ENCODE data around the gene LCN15. TPM values are rescaled to one million over a fixed set of nuclear protein-coding genes. Genes with fewer than 3 reads are reported as not detected.

LCN15 gene
- polyA plus RNA-seq, 3 donors = not detected

DNA sequence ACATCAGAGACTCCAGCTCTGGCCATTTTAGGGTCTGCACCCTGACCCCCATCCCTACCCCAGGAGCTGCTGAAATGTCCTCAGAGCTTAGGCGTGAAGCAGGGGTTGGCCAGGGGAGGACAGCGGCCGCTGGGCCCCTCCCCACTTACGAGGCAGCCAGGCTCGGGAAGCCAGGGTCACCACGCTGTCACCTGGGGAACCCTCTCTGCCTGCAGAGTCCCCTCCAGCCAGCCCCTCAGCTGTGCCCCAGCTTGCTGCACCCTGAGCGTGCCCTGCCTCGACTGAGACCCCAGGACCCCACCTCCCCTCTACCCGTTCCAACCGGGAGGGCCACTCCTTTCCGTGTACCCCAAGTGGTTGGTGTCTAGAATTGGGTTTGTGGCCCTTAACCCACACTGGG is 24.2 kb downstream of the LCN15 start:
- peaks cover 0 to 3% (median 0%) of the 10 kb centered on the region in 7 donors for H3K9me3 Mint-ChIP-seq
- intact Hi-C loops (cut with micrococcal nuclease) = no loop called here
- no peak overlapping the region for H3K4me3 Mint-ChIP-seq
- H3K4me2 ChIP-seq (replicated peaks; ENCODE audit: extremely low read depth, low read length, poor library complexity, severe bottlenecking) = no peak overlapping the region
- no peak overlapping the region for H2AFZ ChIP-seq (ENCODE audit: insufficient read depth, low read depth, low read length, poor library complexity, severe bottlenecking)
- no peaks in the 10 kb centered on the region for H3K36me3 Mint-ChIP-seq
- TF ChIP-seq, protein P1, sequence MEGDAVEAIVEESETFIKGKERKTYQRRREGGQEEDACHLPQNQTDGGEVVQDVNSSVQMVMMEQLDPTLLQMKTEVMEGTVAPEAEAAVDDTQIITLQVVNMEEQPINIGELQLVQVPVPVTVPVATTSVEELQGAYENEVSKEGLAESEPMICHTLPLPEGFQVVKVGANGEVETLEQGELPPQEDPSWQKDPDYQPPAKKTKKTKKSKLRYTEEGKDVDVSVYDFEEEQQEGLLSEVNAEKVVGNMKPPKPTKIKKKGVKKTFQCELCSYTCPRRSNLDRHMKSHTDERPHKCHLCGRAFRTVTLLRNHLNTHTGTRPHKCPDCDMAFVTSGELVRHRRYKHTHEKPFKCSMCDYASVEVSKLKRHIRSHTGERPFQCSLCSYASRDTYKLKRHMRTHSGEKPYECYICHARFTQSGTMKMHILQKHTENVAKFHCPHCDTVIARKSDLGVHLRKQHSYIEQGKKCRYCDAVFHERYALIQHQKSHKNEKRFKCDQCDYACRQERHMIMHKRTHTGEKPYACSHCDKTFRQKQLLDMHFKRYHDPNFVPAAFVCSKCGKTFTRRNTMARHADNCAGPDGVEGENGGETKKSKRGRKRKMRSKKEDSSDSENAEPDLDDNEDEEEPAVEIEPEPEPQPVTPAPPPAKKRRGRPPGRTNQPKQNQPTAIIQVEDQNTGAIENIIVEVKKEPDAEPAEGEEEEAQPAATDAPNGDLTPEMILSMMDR (IDR thresholded peaks at IDR 0.05) = no peak
- H3K4me3 ChIP-seq (replicated peaks in 1 of 3; ENCODE audit: low read depth in 2 of 3, low read length in 3 of 3) = no peak overlapping the region
- no peak overlapping the region for H3K9ac ChIP-seq (ENCODE audit: insufficient read depth, low read length, poor library complexity, severe bottlenecking)
- H3K9me3 ChIP-seq (replicated peaks in 1 of 2; ENCODE audit: control insufficient read depth in 1 of 2, insufficient read depth in 1 of 2, low read length in 2 of 2) = no peaks in the 10 kb centered on the region
- 93% methylated on average over 6 of the region's 11 CpGs for WGBS (ENCODE audit: insufficient coverage)
- H3K4me1 ChIP-seq (ENCODE audit: control insufficient read depth in 1 of 2, insufficient read depth in 2 of 2, low read length in 2 of 2) = no peaks in the 10 kb centered on the region
- H3K27me3 ChIP-seq (ENCODE audit: control insufficient read depth in 2 of 2, insufficient read depth in 2 of 2, low read length in 2 of 2) = peaks cover 5 to 24% of the 10 kb centered on the region in 2 donors
- H3K4me1 Mint-ChIP-seq = no peaks in the 10 kb centered on the region
- no peak overlapping the region for H3K27ac ChIP-seq (ENCODE audit: low read depth in 1 of 2, low read length in 2 of 2)
- H4K20me1 ChIP-seq (ENCODE audit: insufficient read depth, low read length) = no peaks in the 10 kb centered on the region
- peaks cover 18 to 41% (median 31%) of the 10 kb centered on the region in 3 donors for H3K27me3 Mint-ChIP-seq (ENCODE audit: low read depth in 3 of 3)
- no peak overlapping the region for H3K27ac Mint-ChIP-seq
- H3K36me3 ChIP-seq (replicated peaks in 1 of 2; ENCODE audit: control insufficient read depth in 1 of 2, insufficient read depth in 2 of 2, low read length in 2 of 2) = no peaks in the 10 kb centered on the region
- no peak for DNase-seq
- no peaks in the 10 kb centered on the region for H3K79me2 ChIP-seq (ENCODE audit: insufficient read depth, low read length)

DNA sequence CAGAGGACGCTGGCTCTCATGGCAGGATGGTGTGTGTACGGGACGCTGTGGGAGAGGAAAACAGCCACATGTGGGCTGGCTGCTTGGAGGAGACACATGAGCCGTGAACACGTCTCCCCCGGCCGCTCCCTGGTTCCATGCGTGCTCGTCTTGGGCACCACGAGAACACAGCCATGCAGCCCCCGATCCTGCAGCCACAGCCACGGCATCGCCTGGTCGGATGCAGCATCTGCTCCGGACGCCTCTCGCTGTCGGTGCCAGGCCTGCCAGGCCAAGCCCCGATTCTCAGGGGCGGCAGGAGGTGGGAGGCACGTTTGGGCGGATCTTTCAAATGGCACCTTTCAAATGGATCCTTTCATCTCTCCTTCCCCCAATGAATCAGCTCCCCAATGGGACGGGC is 24.8 kb downstream of the LCN15 start:
- Histone ChIP-seq H2AFZ (ENCODE audit: insufficient read depth, low read depth, low read length, poor library complexity, severe bottlenecking) (no peak overlapping the region), H3K79me2 (ENCODE audit: insufficient read depth, low read length) (no peaks in the 10 kb centered on the region), H3K27me3 (ENCODE audit: control insufficient read depth in 2 of 2, insufficient read depth in 2 of 2, low read length in 2 of 2) (peaks cover 5 to 24% of the 10 kb centered on the region in 2 donors), H3K9me3 (replicated peaks in 1 of 2; ENCODE audit: control insufficient read depth in 1 of 2, insufficient read depth in 1 of 2, low read length in 2 of 2) (no peaks in the 10 kb centered on the region), H3K4me1 (ENCODE audit: control insufficient read depth in 1 of 2, insufficient read depth in 2 of 2, low read length in 2 of 2) (no peaks in the 10 kb centered on the region), H4K20me1 (ENCODE audit: insufficient read depth, low read length) (no peaks in the 10 kb centered on the region), H3K4me2 (replicated peaks; ENCODE audit: extremely low read depth, low read length, poor library complexity, severe bottlenecking) (no peak overlapping the region), H3K4me3 (replicated peaks in 1 of 3; ENCODE audit: low read depth in 2 of 3, low read length in 3 of 3) (no peak overlapping the region), H3K9ac (ENCODE audit: insufficient read depth, low read length, poor library complexity, severe bottlenecking) (no peak overlapping the region), H3K36me3 (replicated peaks in 1 of 2; ENCODE audit: control insufficient read depth in 1 of 2, insufficient read depth in 2 of 2, low read length in 2 of 2) (no peaks in the 10 kb centered on the region), H3K27ac (ENCODE audit: low read depth in 1 of 2, low read length in 2 of 2) (no peak overlapping the region)
- H3K27me3 Mint-ChIP-seq (ENCODE audit: low read depth in 3 of 3) = peaks cover 18 to 41% (median 31%) of the 10 kb centered on the region in 3 donors
- intact Hi-C loops (cut with micrococcal nuclease) = no loop called here
- H3K4me1 Mint-ChIP-seq = no peaks in the 10 kb centered on the region
- peaks cover 0 to 3% (median 0%) of the 10 kb centered on the region in 7 donors for H3K9me3 Mint-ChIP-seq
- DNase-seq = no peak
- TF ChIP-seq, protein P1 (IDR thresholded peaks at IDR 0.05) = no peak
- WGBS (ENCODE audit: insufficient coverage) = 97% methylated on average over 18 of the region's 23 CpGs
- no peaks in the 10 kb centered on the region for H3K36me3 Mint-ChIP-seq
- peak overlapping the region in 1 of 2 donors; percentile 35 for H3K4me3 Mint-ChIP-seq
- H3K27ac Mint-ChIP-seq = no peak overlapping the region
